K562 (cell line): ENCODE data around the gene IARS2. TPM values are rescaled to one million over a fixed set of nuclear protein-coding genes. Genes with fewer than 3 reads are reported as not detected.

Experiments
- CHD1 ChIP-seq: fragments of 200-600 bp; sonication (generic); IDR thresholded peaks from one replicate; pipeline ENCODE4 v1.6.1; 2012; ENCODE audit warnings: mild to moderate bottlenecking, moderate library complexity, low read length, inconsistent platforms
- CHD2 ChIP-seq: IDR thresholded peaks from 2 replicates; pipeline ENCODE4 v1.6.1; 2011; ENCODE audit warnings: low read depth, low read length
- FOSL1 ChIP-seq: fragments of 200-800 bp; sonication (Bioruptor generic); conservative IDR thresholded peaks from 2 replicates; pipeline ENCODE4 v1.6.1; 2016; ENCODE audit warnings: missing genetic modification characterization, missing compliant biosample characterization
- IRF9 ChIP-seq: fragments of 450-650 bp; IDR thresholded peaks from 2 replicates; pipeline ENCODE4 v1.6.1; 2016; ENCODE audit warnings: missing biosample characterization, missing genetic modification characterization
- KDM4B ChIP-seq, 2 experiments: fragments of 450-650 bp in 1 of 2; sonication (generic) in 1 of 2; IDR thresholded peaks; 2 replicates each; pipeline ENCODE4 v1.6.1; 2016 to 2017; ENCODE audit warnings: borderline replicate concordance in 2 of 2, antibody characterized with exemption in 1 of 2, low read depth in 1 of 2, mild to moderate bottlenecking in 1 of 2
- MXD1 ChIP-seq: fragments of 250-450 bp; sonication (Bioruptor Pico); IDR thresholded peaks from 2 replicates; pipeline ENCODE4 v1.8.0; 2021; ENCODE audit warnings: borderline replicate concordance, mild to moderate bottlenecking, moderate library complexity; ENCODE audit not compliant: poor library complexity, severe bottlenecking
- PBX2 ChIP-seq, 2 experiments: IDR thresholded peaks in 1 of 2; conservative IDR thresholded peaks in 1 of 2; 2 replicates each; pipeline ENCODE4 v1.6.1; 2016; ENCODE audit warnings: low read depth in 2 of 2, mild to moderate bottlenecking in 1 of 2, missing compliant biosample characterization in 1 of 2, missing genetic modification characterization in 1 of 2, moderate library complexity in 1 of 2
- RAD51 ChIP-seq: fragments of 450-650 bp; IDR thresholded peaks from 2 replicates; pipeline ENCODE4 v1.7.1; 2016; ENCODE audit warnings: low read depth, mild to moderate bottlenecking, borderline replicate concordance
- RNF2 ChIP-seq: sonication (generic); IDR thresholded peaks from 2 replicates; pipeline ENCODE4 v1.6.1; 2016
- RNF219 ChIP-seq: fragments of 250-450 bp; sonication (Bioruptor Pico); IDR thresholded peaks from 2 replicates; pipeline ENCODE4 v1.5.0; 2022; ENCODE audit warnings: mild to moderate bottlenecking
- ZEB2 ChIP-seq: fragments of 450-650 bp; IDR thresholded peaks from 2 replicates; pipeline ENCODE4 v1.6.1; 2016
- ZKSCAN1 ChIP-seq: fragments of 150-350 bp; IDR thresholded peaks from 2 replicates; pipeline ENCODE4 v1.6.1; 2016; ENCODE audit warnings: low read depth, low read length
- ZNF280B ChIP-seq: fragments of 250-450 bp; sonication (Bioruptor Pico); IDR thresholded peaks from 2 replicates; pipeline ENCODE4 v1.5.1; 2021; ENCODE audit warnings: mild to moderate bottlenecking
- ZNF395 ChIP-seq: fragments of 200-800 bp; sonication (Bioruptor generic); IDR thresholded peaks from 2 replicates; pipeline ENCODE4 v1.6.1; 2017; ENCODE audit warnings: missing genetic modification characterization, missing compliant biosample characterization
- ZNF780A ChIP-seq: fragments of 250-450 bp; sonication (Bioruptor Pico); IDR thresholded peaks from 2 replicates; pipeline ENCODE4 v1.5.0; 2021; ENCODE audit warnings: mild to moderate bottlenecking
- polyA plus RNA-seq, 8 experiments: library from polyadenylated mRNA; depleted of rRNA in 4 of 8; stranded (reverse) in 5 of 8; unstranded in 3 of 8; fragments of >200 nt; fragmentation: Nextera tagmentation in 2 of 8; fragmentation: Illumina TruSeq in 1 of 8; extraction: Ambion mirVana in 2 of 8; extraction: Trizol in 1 of 8; gene quantifications; 2 replicates each; pipeline versions ENCODE4 v1.2.1 to v1.2.3, GENCODE V29; 2011 to 2014; ENCODE audit warnings: inconsistent platforms in 1 of 8, missing spikeins in 1 of 8
- total RNA-seq, 7 experiments: library from RNA; depleted of rRNA in 6 of 7; stranded (reverse); fragments of >200 nt in 6 of 7; fragmentation: Illumina TruSeq in 2 of 7; extraction: Trizol in 2 of 7; gene quantifications; 2 replicates each; pipeline versions ENCODE4 v1.2.1 to v1.2.3, GENCODE V29; 2011 to 2021; ENCODE audit warnings: low replicate concordance in 1 of 7

IARS2 gene
- total and polyA plus RNA-seq, 9 of the 15 experiments (the other 6 are each of a cell fraction or from before 2014, with no cell fraction given), result 39.6 to 127 (median 93.8) TPM

GRCh38 chr1:220046052-220046930, 47.6 kb upstream of the IARS2 start, which contains the start of gene EPRS1 (continued):
- TF ChIP-seq RNF219 (CRISPR knock-in tag) (0 out of 2 replicates have a peak, but pooled peaks have one; percentile 43), RAD51 (no peak), ZNF280B (CRISPR knock-in tag) (no peak), ZNF395 (CRISPR knock-in tag) (peak; percentile 48; the same call in 1 of the 2 replicates), RNF2 (peak; percentile 80), CHD1 (peak; percentile 35), ZEB2 (0 out of 2 replicates have a peak, but pooled peaks have one; percentile 47), KDM4B (IDR thresholded peaks at IDR 0.05; ENCODE audit: borderline replicate concordance in 2 of 2, low read depth in 1 of 2) (peak in 1 of 2 experiments; percentile 81; a peak in 1 of 4 replicates), PBX2 (CRISPR knock-in tag; IDR thresholded peaks at IDR 0.05; ENCODE audit: low read depth) (no peak), PBX2 (tag; conservative IDR thresholded peaks at IDR 0.05; ENCODE audit: low read depth) (no peak), ZNF780A (CRISPR knock-in tag) (no peak), ZKSCAN1 (peak; percentile 73; the same call in 1 of the 2 replicates), IRF9 (peak; percentile 68; the same call in 1 of the 2 replicates), MXD1 (CRISPR knock-in tag) (peak; percentile 76), CHD2 (no peak), FOSL1 (tag) (peak; percentile 33; the same call in 1 of the 2 replicates)
